ENCODE data around the gene CHRNA10.

DNA sequence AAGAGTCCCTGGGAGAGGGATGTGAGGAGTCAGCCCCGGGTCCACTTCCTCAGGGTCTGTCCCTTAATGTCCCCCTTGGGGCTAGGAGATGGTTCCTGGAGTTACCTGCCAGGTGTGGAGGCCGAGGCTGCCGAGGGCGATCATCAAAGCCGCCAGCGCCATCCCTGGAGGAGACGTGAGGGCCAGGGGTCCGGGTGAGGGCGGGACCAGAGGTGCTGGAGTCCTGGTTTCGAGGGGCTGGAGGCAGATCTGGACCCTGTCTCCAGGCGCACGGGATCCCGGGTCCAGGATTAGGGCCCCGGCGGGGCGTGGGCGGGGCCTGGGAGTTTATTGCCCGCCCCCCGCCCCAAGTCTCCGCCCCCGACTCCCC is 29.5 kb downstream of the CHRNA10 start, which contains the start of gene ART5:
- TF ChIP-seq, protein P1, sequence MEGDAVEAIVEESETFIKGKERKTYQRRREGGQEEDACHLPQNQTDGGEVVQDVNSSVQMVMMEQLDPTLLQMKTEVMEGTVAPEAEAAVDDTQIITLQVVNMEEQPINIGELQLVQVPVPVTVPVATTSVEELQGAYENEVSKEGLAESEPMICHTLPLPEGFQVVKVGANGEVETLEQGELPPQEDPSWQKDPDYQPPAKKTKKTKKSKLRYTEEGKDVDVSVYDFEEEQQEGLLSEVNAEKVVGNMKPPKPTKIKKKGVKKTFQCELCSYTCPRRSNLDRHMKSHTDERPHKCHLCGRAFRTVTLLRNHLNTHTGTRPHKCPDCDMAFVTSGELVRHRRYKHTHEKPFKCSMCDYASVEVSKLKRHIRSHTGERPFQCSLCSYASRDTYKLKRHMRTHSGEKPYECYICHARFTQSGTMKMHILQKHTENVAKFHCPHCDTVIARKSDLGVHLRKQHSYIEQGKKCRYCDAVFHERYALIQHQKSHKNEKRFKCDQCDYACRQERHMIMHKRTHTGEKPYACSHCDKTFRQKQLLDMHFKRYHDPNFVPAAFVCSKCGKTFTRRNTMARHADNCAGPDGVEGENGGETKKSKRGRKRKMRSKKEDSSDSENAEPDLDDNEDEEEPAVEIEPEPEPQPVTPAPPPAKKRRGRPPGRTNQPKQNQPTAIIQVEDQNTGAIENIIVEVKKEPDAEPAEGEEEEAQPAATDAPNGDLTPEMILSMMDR (IDR thresholded peaks at IDR 0.05 in 8 of 11, conservative IDR thresholded peaks at IDR 0.05 in 3 of 11), result no peak
- TF ChIP-seq POLR2A (IDR thresholded peaks at IDR 0.05) (no peak), POLR2AphosphoS5 (IDR thresholded peaks at IDR 0.05) (no peak)

All from spleen (tissue), 7 donors.